Endothelial cell of umbilical vein (primary cell): Measurements from ENCODE around the gene TRIM40.

ENCODE experiments used
- CTCF ChIP-seq, 2 donors: IDR thresholded peaks; 1 replicate in 1 of 2; 2 replicates in 1 of 2; pipeline ENCODE4 v1.5.1; 2011; ENCODE audit warnings: low read length in 2 of 2, mild to moderate bottlenecking in 2 of 2, moderate library complexity in 2 of 2, control low read depth in 1 of 2, inconsistent platforms in 1 of 2, low read depth in 1 of 2; ENCODE audit not compliant: insufficient read depth in 1 of 2; ENCODE audit errors: extremely low read depth in 1 of 2
- EZH2 ChIP-seq: IDR thresholded peaks from 2 replicates; pipeline ENCODE4 v1.6.1; 2012; ENCODE audit warnings: borderline replicate concordance, low read depth, mild to moderate bottlenecking, moderate library complexity, low read length, inconsistent platforms; ENCODE audit not compliant: severe bottlenecking
- JUN ChIP-seq: IDR thresholded peaks from 2 replicates; pipeline ENCODE4 v1.6.1; 2011; ENCODE audit warnings: borderline replicate concordance, low read depth; ENCODE audit not compliant: insufficient read length, insufficient read depth
- MAX ChIP-seq: IDR thresholded peaks from 2 replicates; pipeline ENCODE4 v1.6.1; 2011; ENCODE audit not compliant: insufficient read depth, insufficient read length
- MYC ChIP-seq: IDR thresholded peaks from one replicate; pipeline ENCODE4 v1.6.1; 2011; ENCODE audit warnings: mild to moderate bottlenecking, low read depth, low read length
- POLR2A ChIP-seq: IDR thresholded peaks from 2 replicates; pipeline ENCODE4 v1.6.1; 2012; ENCODE audit warnings: low read depth, mild to moderate bottlenecking, control low read depth, low read length
- POLR2AphosphoS5 ChIP-seq: IDR thresholded peaks from 2 replicates; pipeline ENCODE4 v1.6.1; 2012; ENCODE audit warnings: low read depth, mild to moderate bottlenecking, control low read depth, low read length, moderate library complexity; ENCODE audit not compliant: insufficient read depth

- no peak for TF ChIP-seq CTCF (IDR thresholded peaks at IDR 0.05; ENCODE audit: extremely low read depth in 1 of 2, insufficient read depth in 1 of 2, low read depth in 1 of 2, low read length in 2 of 2)
- no peak for TF ChIP-seq POLR2A
- no peak for TF ChIP-seq EZH2
- TF ChIP-seq JUN = no peak
- no peak for TF ChIP-seq MYC
- no peak for TF ChIP-seq MAX
- TF ChIP-seq POLR2AphosphoS5 = no peak
Observed at GRCh38 chr6:30144811-30145210, 8.9 kb downstream of the TRIM40 start.
